HCT116 (cell line): ENCODE measurements around the gene COX10. TPM values are rescaled to one million over a fixed set of nuclear protein-coding genes. Genes with fewer than 3 reads are reported as not detected.

ENCODE experiments used
- ATAC-seq: fragments of 200-7000 bp; cut with Tn5 transposase; 2 replicates; pipeline ENCODE4 v1.9.1; 2020; ENCODE audit warnings: mild to moderate bottlenecking, moderate library complexity
- BruUV-seq: library from RNA; stranded (reverse); fragments of 400-500 nt; replicated peaks from 2 replicates; lab custom pipeline; 2021; lab: Mats Ljungman, UMichigan
- CTCF ChIA-PET: fragments of 300-600 bp; sonication (Branson Sonifier 250); formaldehyde crosslinking; loops from one replicate; lab custom pipeline; 2021; ENCODE audit warnings: antibody characterized with exemption; lab: Charles Lee
- POLR2A ChIA-PET: fragments of 300-600, 350-600 bp; sonication (Branson Sonifier 250); formaldehyde crosslinking; loops from one replicate; lab custom pipeline; 2021; ENCODE audit warnings: antibody characterized with exemption; lab: Charles Lee
- RAD21 ChIA-PET, 2 experiments: fragments of 300-600 bp; sonication (Branson Sonifier 250); formaldehyde crosslinking; loops; one replicate each; lab custom pipeline; 2023; ENCODE audit warnings: low total read pairs in 2 of 2; ENCODE audit not compliant: uncharacterized antibody in 2 of 2, unreplicated experiment in 2 of 2, low non-redundant PET in 1 of 2; lab: Charles Lee
- DNase-seq: peaks from one replicate; pipeline ENCODE4 v3.0.0-alpha.2; 2010; ENCODE audit warnings: low read depth, low spot score
- H2AFZ ChIP-seq: fragments of 200-600 bp; shearing (Covaris generic), sonication (generic); 2 replicates; pipeline ENCODE4 v1.6.1; 2017; ENCODE audit warnings: low read depth, mixed run types, mixed read lengths, antibody characterized with exemption, low read length; ENCODE audit not compliant: poor library complexity, severe bottlenecking
- H3K27ac ChIP-seq: 2 replicates; pipeline ENCODE4 v1.5.1; 2012; ENCODE audit warnings: low read depth, low read length
- H3K27me3 ChIP-seq: fragments of 200-600 bp; sonication (generic); 2 replicates; pipeline ENCODE4 v1.6.1; 2016; ENCODE audit warnings: mixed run types, low read length, mixed read lengths; ENCODE audit not compliant: insufficient read depth
- H3K36me3 ChIP-seq, 2 experiments: fragments of 200-500 bp in 1 of 2; fragments of 200-600 bp in 1 of 2; sonication (Bioruptor generic) in 1 of 2; sonication (generic) in 1 of 2; 2 replicates each; pipeline versions ENCODE4 v1.5.1 to v1.6.1; 2014 to 2016; ENCODE audit warnings: low read length in 2 of 2, inconsistent platforms in 1 of 2, mixed read lengths in 1 of 2, mixed run types in 1 of 2; ENCODE audit not compliant: insufficient read depth in 2 of 2, control insufficient read depth in 1 of 2
- H3K4me1 ChIP-seq, 2 experiments: fragments of 200-600 bp in 1 of 2; sonication (generic) in 1 of 2; 2 replicates each; pipeline versions ENCODE4 v1.5.1 to v1.6.1; 2012 to 2017; ENCODE audit warnings: low read length in 2 of 2, inconsistent platforms in 1 of 2, mild to moderate bottlenecking in 1 of 2, mixed read lengths in 1 of 2, mixed run types in 1 of 2, moderate library complexity in 1 of 2; ENCODE audit not compliant: insufficient read depth in 2 of 2, control insufficient read depth in 1 of 2
- H3K4me2 ChIP-seq: fragments of 200-600 bp; sonication (generic); 2 replicates; pipeline ENCODE4 v1.6.1; 2017; ENCODE audit warnings: mixed run types, low read length, mixed read lengths
- H3K4me3 ChIP-seq, 2 experiments: fragments of 200-600 bp in 1 of 2; sonication (generic) in 1 of 2; replicated peaks in 1 of 2; 2 replicates each; pipeline ENCODE4 v1.5.1; 2011 to 2016; ENCODE audit warnings: low read length in 2 of 2, control low read depth in 1 of 2, low read depth in 1 of 2, mild to moderate bottlenecking in 1 of 2, mixed read lengths in 1 of 2, mixed run types in 1 of 2
- H3K79me2 ChIP-seq: fragments of 200-600 bp; sonication (generic); 2 replicates; pipeline ENCODE4 v1.6.1; 2017; ENCODE audit warnings: mild to moderate bottlenecking, mixed run types, low read length, moderate library complexity, mixed read lengths; ENCODE audit not compliant: insufficient read depth
- H3K9ac ChIP-seq: fragments of 200-600 bp; sonication (generic); 2 replicates; pipeline ENCODE4 v1.6.1; 2016; ENCODE audit warnings: low read length, mixed read lengths
- H3K9me2 ChIP-seq: fragments of 200-600 bp; sonication (generic), shearing (Covaris generic); 2 replicates; pipeline ENCODE4 v1.6.1; 2017; ENCODE audit warnings: mixed run types, mild to moderate bottlenecking, moderate library complexity; ENCODE audit not compliant: insufficient read depth
- H3K9me3 ChIP-seq, 2 experiments: fragments of 200-500 bp in 1 of 2; fragments of 200-600 bp in 1 of 2; sonication (Bioruptor generic) in 1 of 2; sonication (generic) in 1 of 2; 2 replicates each; pipeline ENCODE4 v1.6.1; 2014 to 2017; ENCODE audit warnings: low read length in 2 of 2, mixed read lengths in 2 of 2, inconsistent platforms in 1 of 2, low read depth in 1 of 2, mild to moderate bottlenecking in 1 of 2, mixed run types in 1 of 2, moderate library complexity in 1 of 2; ENCODE audit not compliant: control insufficient read depth in 1 of 2, insufficient read depth in 1 of 2
- H4K20me1 ChIP-seq: fragments of 200-600 bp; sonication (generic), shearing (Covaris generic); 2 replicates; pipeline ENCODE4 v1.6.1; 2017; ENCODE audit warnings: mixed run types, mild to moderate bottlenecking, moderate library complexity; ENCODE audit not compliant: insufficient read depth
- ATF3 ChIP-seq: IDR thresholded peaks from 2 replicates; pipeline ENCODE4 v1.6.1; 2012
- CBX3 ChIP-seq: IDR thresholded peaks from 2 replicates; pipeline ENCODE4 v1.6.1; 2012; ENCODE audit warnings: low read depth
- CEBPB ChIP-seq: IDR thresholded peaks from 2 replicates; pipeline ENCODE4 v1.6.1; 2012; ENCODE audit warnings: low read depth
- EGR1 ChIP-seq: IDR thresholded peaks from 2 replicates; pipeline ENCODE4 v1.6.1; 2012; ENCODE audit warnings: low read depth
- EZH2phosphoT487 ChIP-seq: fragments of 200-600 bp; IDR thresholded peaks from 2 replicates; pipeline ENCODE4 v1.6.1; 2018; ENCODE audit warnings: antibody characterized with exemption, borderline replicate concordance
- JUND ChIP-seq: IDR thresholded peaks from 2 replicates; pipeline ENCODE4 v1.6.1; 2012
- MAX ChIP-seq: IDR thresholded peaks from 2 replicates; pipeline ENCODE4 v1.6.1; 2012
- POLR2A ChIP-seq: IDR thresholded peaks from 2 replicates; pipeline ENCODE4 v1.7.0; 2011; ENCODE audit warnings: borderline replicate concordance; ENCODE audit not compliant: insufficient read depth, insufficient read length; ENCODE audit errors: extremely low read depth
- POLR2AphosphoS5 ChIP-seq: IDR thresholded peaks from 2 replicates; pipeline ENCODE4 v1.6.1; 2011; ENCODE audit warnings: mild to moderate bottlenecking, low read depth, low read length, moderate library complexity
- RAD21 ChIP-seq: IDR thresholded peaks from 2 replicates; pipeline ENCODE4 v1.6.1; 2012; ENCODE audit warnings: low read depth, mild to moderate bottlenecking
- REST ChIP-seq: IDR thresholded peaks from 2 replicates; pipeline ENCODE4 v1.6.1; 2012; ENCODE audit warnings: low read depth
- SP1 ChIP-seq: IDR thresholded peaks from 2 replicates; pipeline ENCODE4 v1.6.1; 2012; ENCODE audit warnings: low read depth
- SRF ChIP-seq: IDR thresholded peaks from 2 replicates; pipeline ENCODE4 v1.6.1; 2012; ENCODE audit warnings: low read depth
- YY1 ChIP-seq: IDR thresholded peaks from 2 replicates; pipeline ENCODE4 v1.6.1; 2011; ENCODE audit warnings: low read length, low read depth, moderate library complexity, mild to moderate bottlenecking; ENCODE audit not compliant: insufficient replicate concordance; ENCODE audit errors: extremely low read depth
- ZBTB33 ChIP-seq: IDR thresholded peaks from 2 replicates; pipeline ENCODE4 v1.6.1; 2011; ENCODE audit warnings: mild to moderate bottlenecking, low read length, moderate library complexity; ENCODE audit not compliant: insufficient replicate concordance; ENCODE audit errors: extremely low read depth
- ZFX ChIP-seq: fragments of 450-650 bp; IDR thresholded peaks from 2 replicates; pipeline ENCODE4 v1.6.1; 2017
- ZNF274 ChIP-seq: fragments of 200-500 bp; sonication (Bioruptor generic); IDR thresholded peaks from 2 replicates; pipeline ENCODE4 v1.6.1; 2014; ENCODE audit warnings: mild to moderate bottlenecking, low read depth, low read length, inconsistent platforms
- intact Hi-C: fragments of 100-400 bp; cut with micrococcal nuclease; formaldehyde crosslinking; loops from 2 replicates; pipeline ENCODE4 v1.10.0; 2022
- total RNA-seq: library from RNA; stranded (reverse); gene quantifications from one replicate; pipeline ENCODE4 v1.2.1, GENCODE V29; 2021; ENCODE audit not compliant: unreplicated experiment

The COX10 gene
- total RNA-seq, 1 experiment from 2014 or later: 22.4 TPM

- H3K27ac ChIP-seq: no peak overlapping the region
- no peak overlapping the region for H3K4me2 ChIP-seq
- no peak overlapping the region for H3K9ac ChIP-seq
- ChIA-PET RAD21 (no interaction called here), POLR2A (no interaction called here), CTCF (no interaction called here)
- intact Hi-C loops: no loop called here
- H2AFZ ChIP-seq: no peak overlapping the region
- no peaks in the 10 kb centered on the region for H4K20me1 ChIP-seq
- H3K9me2 ChIP-seq: no peaks in the 10 kb centered on the region
- no TSS peak for BruUV-seq
- ATAC-seq: no peak
- TF ChIP-seq YY1: no peak
- no peak for TF ChIP-seq EZH2phosphoT487
- no peak for TF ChIP-seq ZNF274
- TF ChIP-seq ZFX: no peak
- no peak for TF ChIP-seq RAD21
- no peak for TF ChIP-seq ZBTB33
- no peak for TF ChIP-seq POLR2AphosphoS5
- TF ChIP-seq SP1: no peak
- TF ChIP-seq CBX3: no peak
- no peak for TF ChIP-seq REST
- no peak for TF ChIP-seq CEBPB
- no peak for TF ChIP-seq POLR2A
- TF ChIP-seq SRF: no peak
- TF ChIP-seq EGR1: no peak
- no peak for TF ChIP-seq ATF3
- no peak for TF ChIP-seq JUND
- no peak for TF ChIP-seq MAX
- no peaks in the 10 kb centered on the region for H3K4me1 ChIP-seq
- H3K27me3 ChIP-seq: no peaks in the 10 kb centered on the region
- H3K9me3 ChIP-seq: no peaks in the 10 kb centered on the region
- peaks cover 39% of the 10 kb centered on the region for H3K79me2 ChIP-seq
- DNase-seq: no peak
- H3K36me3 ChIP-seq: no peaks in the 10 kb centered on the region
- no peak overlapping the region for H3K4me3 ChIP-seq
Measured at GRCh38 chr17:14107889-14108288, 38.6 kb downstream of the COX10 start.
